ENCODE measurements around the gene PLAGL2. TPM values are rescaled to one million over a fixed set of nuclear protein-coding genes. Genes with fewer than 3 reads are reported as not detected.

PLAGL2 gene
- total RNA-seq, 2 experiments from 2014 or later = 9.8 to 40.3 TPM

GRCh38 chr20:32229251-32229747 is 21.8 kb upstream of the PLAGL2 start:
- no peaks in the 10 kb centered on the region for H3K79me2 ChIP-seq (ENCODE audit: insufficient read depth, low read depth, low read length)
- ChIA-PET POLR2A (interaction anchor here (0.6 to 1.7 kb wide), 4 partner anchors 11 to 470 kb away, joined by 3 to 6 read pairs (median 4); no protein-coding TSS in a partner anchor), CTCF (ENCODE audit: unreplicated experiment) (no interaction called here)
- H3K27ac ChIP-seq (ENCODE audit: low read depth, low read length, poor library complexity, severe bottlenecking) = no peak overlapping the region
- no peak overlapping the region for H3K4me3 ChIP-seq (ENCODE audit: low read depth, low read length, poor library complexity, severe bottlenecking)
- H3K4me1 ChIP-seq (ENCODE audit: insufficient read depth, low read length, poor library complexity, severe bottlenecking) = peaks cover 4% of the 10 kb centered on the region
- no peak overlapping the region for H3K4me2 ChIP-seq (ENCODE audit: low read length)
- DNase-seq (ENCODE audit: low spot score) = no peak
- H3K36me3 ChIP-seq (ENCODE audit: insufficient read depth, low read length) = peaks cover 93% of the 10 kb centered on the region
- intact Hi-C loops (cut with micrococcal nuclease; ENCODE audit: unreplicated experiment) = no loop called here
- no peaks in the 10 kb centered on the region for H3K9me2 ChIP-seq (ENCODE audit: insufficient read depth, low read length)
- no peak overlapping the region for H2AFZ ChIP-seq (ENCODE audit: low read length)
- no peaks in the 10 kb centered on the region for H4K20me1 ChIP-seq (ENCODE audit: insufficient read depth, low read length)
- BruUV-seq (replicated peaks) = no TSS peak
- no peak for TF ChIP-seq CTCF (conservative IDR thresholded peaks at IDR 0.05; ENCODE audit: low read length)
- no peak for TF ChIP-seq EZH2phosphoT487 (IDR thresholded peaks at IDR 0.05; ENCODE audit: borderline replicate concordance, low read depth, low read length)
- H3K9me3 ChIP-seq (ENCODE audit: low read length) = no peaks in the 10 kb centered on the region

GRCh38 chr20:32227744-32228688 is 20.5 kb upstream of the PLAGL2 start:
- CTCF ChIA-PET (ENCODE audit: unreplicated experiment) = no interaction called here
- intact Hi-C loops (cut with micrococcal nuclease; ENCODE audit: unreplicated experiment) = no loop called here

More at GRCh38 chr20:32227744-32228688, 20.5 kb upstream of the PLAGL2 start:
- BruUV-seq (replicated peaks) = no TSS peak
- Histone ChIP-seq H3K9me3 (ENCODE audit: low read length) (no peaks in the 10 kb centered on the region), H2AFZ (ENCODE audit: low read length) (no peak overlapping the region), H3K9me2 (ENCODE audit: insufficient read depth, low read length) (no peaks in the 10 kb centered on the region), H3K27ac (ENCODE audit: low read depth, low read length, poor library complexity, severe bottlenecking) (no peak overlapping the region), H3K4me3 (ENCODE audit: low read depth, low read length, poor library complexity, severe bottlenecking) (no peak overlapping the region), H3K4me1 (ENCODE audit: insufficient read depth, low read length, poor library complexity, severe bottlenecking) (peaks cover 4% of the 10 kb centered on the region), H3K36me3 (ENCODE audit: insufficient read depth, low read length) (peaks cover 93% of the 10 kb centered on the region), H3K4me2 (ENCODE audit: low read length) (no peak overlapping the region), H3K79me2 (ENCODE audit: insufficient read depth, low read depth, low read length) (no peaks in the 10 kb centered on the region), H4K20me1 (ENCODE audit: insufficient read depth, low read length) (no peaks in the 10 kb centered on the region)
- no peak for TF ChIP-seq EZH2phosphoT487 (IDR thresholded peaks at IDR 0.05; ENCODE audit: borderline replicate concordance, low read depth, low read length)
- no peak for TF ChIP-seq CTCF (conservative IDR thresholded peaks at IDR 0.05; ENCODE audit: low read length)
- POLR2A ChIA-PET = no interaction called here
- DNase-seq (ENCODE audit: low spot score) = no peak
